Calu3 (cell line): ENCODE measurements around the gene ARHGAP42. TPM values are rescaled to one million over a fixed set of nuclear protein-coding genes. Genes with fewer than 3 reads are reported as not detected.

ENCODE experiments used
- BruUV-seq: library from RNA; stranded (reverse); fragments of 400-500 nt; replicated peaks from 2 replicates; lab custom pipeline; 2021; lab: Mats Ljungman, UMichigan
- CTCF ChIA-PET: fragments of 300-600 bp; sonication (Branson Sonifier 250); formaldehyde crosslinking; loops from one replicate; lab custom pipeline; 2022; ENCODE audit warnings: antibody characterized with exemption; lab: Charles Lee
- DNase-seq: peaks from one replicate; pipeline ENCODE4 v3.0.0; 2022
- H3K27ac Mint-ChIP-seq: one replicate; pipeline ENCODE4 v1.8.0; 2022; ENCODE audit warnings: mixed read lengths; ENCODE audit not compliant: unreplicated experiment
- H3K27me3 Mint-ChIP-seq: one replicate; pipeline ENCODE4 v1.8.0; 2022; ENCODE audit warnings: mixed read lengths; ENCODE audit not compliant: unreplicated experiment
- H3K36me3 Mint-ChIP-seq: one replicate; pipeline ENCODE4 v1.8.0; 2022; ENCODE audit warnings: mild to moderate bottlenecking, moderate library complexity, mixed read lengths; ENCODE audit not compliant: insufficient read depth, unreplicated experiment
- H3K4me1 Mint-ChIP-seq: one replicate; pipeline ENCODE4 v1.8.0; 2022; ENCODE audit warnings: mild to moderate bottlenecking, low read depth, mixed read lengths; ENCODE audit not compliant: unreplicated experiment
- H3K4me3 Mint-ChIP-seq: one replicate; pipeline ENCODE4 v1.8.0; 2022; ENCODE audit warnings: mild to moderate bottlenecking, low read depth, moderate library complexity, mixed read lengths; ENCODE audit not compliant: unreplicated experiment
- H3K9me3 Mint-ChIP-seq: one replicate; pipeline ENCODE4 v1.8.0; 2022; ENCODE audit warnings: low read depth, mixed read lengths; ENCODE audit not compliant: unreplicated experiment
- CTCF ChIP-seq: fragments of 200-600 bp; IDR thresholded peaks from one replicate; pipeline ENCODE4 v1.8.0; 2022; ENCODE audit warnings: antibody characterized with exemption; ENCODE audit not compliant: unreplicated experiment
- intact Hi-C: fragments of 100-400 bp; cut with micrococcal nuclease; formaldehyde crosslinking; loops from one replicate; pipeline ENCODE4 v1.10.0; 2022; ENCODE audit not compliant: unreplicated experiment
- total RNA-seq: library from RNA; stranded (reverse); gene quantifications from 2 replicates; pipeline ENCODE4 v1.2.3, GENCODE V29; 2022

The ARHGAP42 gene
- total RNA-seq, 1 experiment from 2014 or later, result 10.3 TPM

GRCh38 chr11:100888836-100889235 lies 201.7 kb downstream of the ARHGAP42 start:
- intact Hi-C loops, result no loop called here
- BruUV-seq, result no TSS peak
- Mint-ChIP-seq H3K4me1 (no peaks in the 10 kb centered on the region), H3K4me3 (no peak overlapping the region), H3K27ac (no peak overlapping the region), H3K27me3 (no peaks in the 10 kb centered on the region), H3K9me3 (no peaks in the 10 kb centered on the region), H3K36me3 (no peaks in the 10 kb centered on the region)
- no peak for TF ChIP-seq CTCF
- CTCF ChIA-PET, result no interaction called here
- no peak for DNase-seq

- no peak for DNase-seq
- Mint-ChIP-seq H3K4me3 (no peak overlapping the region), H3K27ac (no peak overlapping the region), H3K9me3 (no peaks in the 10 kb centered on the region), H3K36me3 (no peaks in the 10 kb centered on the region), H3K27me3 (no peaks in the 10 kb centered on the region), H3K4me1 (no peaks in the 10 kb centered on the region)
- no peak for TF ChIP-seq CTCF
- intact Hi-C loops, result no loop called here
- no TSS peak for BruUV-seq
- CTCF ChIA-PET, result no interaction called here
These were observed 202.7 kb downstream of the ARHGAP42 start for GRCh38 chr11:100889758-100890157.

GRCh38 chr11:100890789-100891188 lies 203.7 kb downstream of the ARHGAP42 start:
- CTCF ChIA-PET, result no interaction called here
- Mint-ChIP-seq H3K4me3 (no peak overlapping the region), H3K9me3 (no peaks in the 10 kb centered on the region), H3K27me3 (no peaks in the 10 kb centered on the region), H3K36me3 (no peaks in the 10 kb centered on the region), H3K27ac (no peak overlapping the region), H3K4me1 (no peaks in the 10 kb centered on the region)
- intact Hi-C loops, result no loop called here
- no TSS peak for BruUV-seq
- TF ChIP-seq CTCF, result no peak
- DNase-seq, result no peak

- CTCF ChIA-PET, result interaction anchor here (0.8 kb wide), 2 partner anchors 12 to 514 kb away, joined by 4 read pairs; no protein-coding TSS in a partner anchor
- Mint-ChIP-seq H3K4me3 (no peak overlapping the region), H3K27ac (no peak overlapping the region), H3K4me1 (no peaks in the 10 kb centered on the region), H3K36me3 (no peaks in the 10 kb centered on the region), H3K9me3 (no peaks in the 10 kb centered on the region), H3K27me3 (no peaks in the 10 kb centered on the region)
- no peak for TF ChIP-seq CTCF
- intact Hi-C loops, result no loop called here
- no peak for DNase-seq
- BruUV-seq, result no TSS peak
These were observed 205.8 kb downstream of the ARHGAP42 start for GRCh38 chr11:100892886-100893285.
